ENCODE measurements around the gene PPP1R37.

GRCh38 chr19:45150180-45150579 lies 57.2 kb downstream of the PPP1R37 start:
- TF ChIP-seq EZH2phosphoT487 (IDR thresholded peaks at IDR 0.05; ENCODE audit: borderline replicate concordance, low read length): no peak
- TF ChIP-seq CTCF (conservative IDR thresholded peaks at IDR 0.05; ENCODE audit: low read depth, low read length): no peak
- TF ChIP-seq EZH2 (IDR thresholded peaks at IDR 0.05; ENCODE audit: low read length, unreplicated experiment): no peak

All from PC-3 (cell line).